Mucosa of descending colon (tissue), 3 donors: Measurements from ENCODE around the gene RPL6. TPM values are rescaled to one million over a fixed set of nuclear protein-coding genes. Genes with fewer than 3 reads are reported as not detected.

Source experiments
- ATAC-seq: fragments of 200-7000 bp; cut with Tn5 transposase; one replicate; pipeline ENCODE4 v1.9.1; 2020; ENCODE audit warnings: mild to moderate bottlenecking, moderate library complexity
- DNase-seq, 3 donors: peaks; one replicate each; pipeline ENCODE4 v3.0.0-alpha.2; 2020
- H3K36me3 ChIP-seq: fragments of 200-600 bp; one replicate; pipeline ENCODE4 v1.8.0; 2021; ENCODE audit warnings: low read depth, mild to moderate bottlenecking
- H3K4me1 ChIP-seq: fragments of 200-600 bp; one replicate; pipeline ENCODE4 v1.8.0; 2021; ENCODE audit warnings: low read depth, mild to moderate bottlenecking
- H3K4me3 ChIP-seq: fragments of 200-600 bp; one replicate; pipeline ENCODE4 v1.8.0; 2021; ENCODE audit warnings: mild to moderate bottlenecking
- H3K9me3 ChIP-seq: fragments of 200-600 bp; one replicate; pipeline ENCODE4 v1.8.0; 2021; ENCODE audit warnings: mild to moderate bottlenecking
- CTCF ChIP-seq: fragments of 200-600 bp; IDR thresholded peaks from one replicate; pipeline ENCODE4 v1.8.0; 2022; ENCODE audit warnings: antibody characterized with exemption, mild to moderate bottlenecking
- intact Hi-C, 2 donors: fragments of 100-400 bp; cut with DNase I in 1 of 2; cut with micrococcal nuclease in 1 of 2; formaldehyde crosslinking; loops; one replicate each; pipeline versions ENCODE4 v1.11.0 to v1.11.1; 2022; cut with DNase I, micrococcal nuclease
- total RNA-seq, 3 donors: library from RNA; stranded (reverse); fragmentation: NEBNext Ultra II Directional in 2 of 3; extraction: Animal tissue kit (Norgen Biotek cat#: 25700) in 2 of 3; gene quantifications; one replicate each; pipeline versions ENCODE4 v1.2.1 to v1.2.4, GENCODE V29; 2021 to 2023
- donor health status: DM: no; HTN: no; CAD: no; lungs with moderate emphysema.
- donor health status: DM: no; HTN: no; CAD: no.
- donor health status: DM: no; HTN: yes; CAD: no.

RPL6 gene
- total RNA-seq, 3 donors from 2014 or later, result 860 to 921 (median 894) TPM

GRCh38 chr12:112424126-112424525 is 14.7 kb upstream of the RPL6 start:
- DNase-seq, result no peak
- ATAC-seq, result no peak
- Histone ChIP-seq H3K4me3 (no peak overlapping the region), H3K9me3 (no peaks in the 10 kb centered on the region), H3K36me3 (no peaks in the 10 kb centered on the region), H3K4me1 (peaks cover 11% of the 10 kb centered on the region)
- intact Hi-C loops, result no loop called here
- no peak for TF ChIP-seq CTCF

- H3K4me3 ChIP-seq, result no peak overlapping the region
- DNase-seq (no peak), ATAC-seq (no peak)
- intact Hi-C loops, result no loop called here
- TF ChIP-seq CTCF, result no peak
- H3K4me1 ChIP-seq, result peaks cover 15% of the 10 kb centered on the region
- no peaks in the 10 kb centered on the region for H3K36me3 ChIP-seq
- H3K9me3 ChIP-seq, result no peaks in the 10 kb centered on the region
Measured at GRCh38 chr12:112422531-112422930, 13.1 kb upstream of the RPL6 start.

GRCh38 chr12:112421363-112421762 is 12.0 kb upstream of the RPL6 start:
- TF ChIP-seq CTCF, result no peak
- intact Hi-C loops, result no loop called here
- Histone ChIP-seq H3K4me1 (peaks cover 17% of the 10 kb centered on the region), H3K4me3 (no peak overlapping the region), H3K36me3 (no peaks in the 10 kb centered on the region), H3K9me3 (no peaks in the 10 kb centered on the region)
- DNase-seq (no peak), ATAC-seq (no peak)

- no peaks in the 10 kb centered on the region for H3K9me3 ChIP-seq
- ATAC-seq (no peak), DNase-seq (no peak)
- intact Hi-C loops, result no loop called here
- no peak for TF ChIP-seq CTCF
- no peak overlapping the region for H3K4me3 ChIP-seq
- peaks cover 18% of the 10 kb centered on the region for H3K4me1 ChIP-seq
- no peaks in the 10 kb centered on the region for H3K36me3 ChIP-seq
Measured at GRCh38 chr12:112420740-112421139, 11.3 kb upstream of the RPL6 start.

- Histone ChIP-seq H3K4me3 (peak overlapping the region; percentile 93), H3K36me3 (no peaks in the 10 kb centered on the region), H3K9me3 (no peaks in the 10 kb centered on the region), H3K4me1 (peaks cover 18% of the 10 kb centered on the region)
- ATAC-seq (peak; percentile 73), DNase-seq (peak in 2 of 3 donors; percentile 52 to 74)
- no peak for TF ChIP-seq CTCF
- intact Hi-C loops, result no loop called here
Measured at GRCh38 chr12:112419297-112420133, 10.1 kb upstream of the RPL6 start.
